Esophagus (tissue), 2 donors: ENCODE results near the gene GPR183. TPM values are rescaled to one million over a fixed set of nuclear protein-coding genes. Genes with fewer than 3 reads are reported as not detected.

Experiments used
- H3K27ac ChIP-seq, 2 donors: one replicate each; pipeline ENCODE4 v1.5.1; 2013; ENCODE audit warnings: low read depth in 2 of 2, mild to moderate bottlenecking in 2 of 2, inconsistent platforms in 1 of 2, low read length in 1 of 2, moderate library complexity in 1 of 2
- H3K27me3 ChIP-seq, 2 donors: one replicate each; pipeline ENCODE4 v1.6.1; 2013; ENCODE audit warnings: low read length in 2 of 2, control low read depth in 1 of 2, mild to moderate bottlenecking in 1 of 2; ENCODE audit not compliant: insufficient read depth in 2 of 2, control insufficient read depth in 1 of 2
- H3K36me3 ChIP-seq, 2 donors: one replicate each; pipeline ENCODE4 v1.6.1; 2013; ENCODE audit warnings: low read length in 1 of 2; ENCODE audit not compliant: control insufficient read depth in 2 of 2, insufficient read depth in 2 of 2
- H3K4me1 ChIP-seq, 2 donors: one replicate each; pipeline ENCODE4 v1.6.1; 2013; ENCODE audit warnings: low read length in 1 of 2; ENCODE audit not compliant: control insufficient read depth in 2 of 2, insufficient read depth in 2 of 2
- H3K4me3 ChIP-seq, 2 donors: one replicate each; pipeline ENCODE4 v1.5.1; 2013; ENCODE audit warnings: low read length in 2 of 2, mild to moderate bottlenecking in 2 of 2, low read depth in 1 of 2, moderate library complexity in 1 of 2
- H3K9me3 ChIP-seq, 2 donors: one replicate each; pipeline ENCODE4 v1.6.1; 2013; ENCODE audit warnings: mild to moderate bottlenecking in 2 of 2, low read depth in 1 of 2, low read length in 1 of 2, moderate library complexity in 1 of 2; ENCODE audit not compliant: control insufficient read depth in 2 of 2, insufficient read depth in 1 of 2
- WGBS, 2 donors: extraction: QIAGEN DNeasy Blood & Tissue Kit; methylation state at CpG; one replicate each; pipeline ENCODE4 v1.1.7; 2013; 5-methylcytosine and 5-hydroxymethylcytosine counted together
- polyA plus RNA-seq, 2 donors: library from polyadenylated mRNA; stranded (reverse); fragments of 200-250 nt; gene quantifications; one replicate each; pipeline ENCODE4 v1.2.3, GENCODE V29; 2013
- donor health status: healthy with polysubstance abuse.
- donor health status: Bipolar disorder and iron deficiency.

The GPR183 gene
- polyA plus RNA-seq, 2 donors, result 1.5 to 2.2 TPM

DNA sequence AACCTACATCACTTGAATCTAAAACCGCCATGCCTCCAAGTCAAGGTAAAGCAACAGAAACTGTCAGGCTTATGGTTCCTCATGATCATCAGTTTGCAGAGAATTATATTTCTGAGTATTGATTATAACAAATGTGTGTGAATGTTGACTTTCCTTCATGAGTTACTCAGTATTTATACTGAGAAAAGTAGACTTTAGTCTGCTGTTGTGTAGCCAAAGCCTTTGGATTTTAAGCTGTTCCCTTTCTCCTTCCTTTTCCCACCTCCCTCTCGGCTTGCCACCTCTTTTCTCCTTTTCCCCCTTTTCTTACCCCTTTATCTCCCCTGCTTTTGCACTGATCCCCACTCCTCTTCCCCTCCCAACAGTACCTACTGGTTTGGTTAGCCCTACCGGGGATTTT lies 28.4 kb downstream of the GPR183 start:
- 91 to 94% methylated on average over 3 of the region's 3 CpGs for WGBS, 2 donors
- H3K36me3 ChIP-seq, result peaks cover 0 to 5% of the 10 kb centered on the region in 2 donors
- H3K27me3 ChIP-seq, result no peaks in the 10 kb centered on the region
- no peaks in the 10 kb centered on the region for H3K9me3 ChIP-seq
- peaks cover 0 to 4% of the 10 kb centered on the region in 2 donors for H3K4me1 ChIP-seq
- H3K4me3 ChIP-seq, result no peak overlapping the region
- H3K27ac ChIP-seq, result no peak overlapping the region

DNA sequence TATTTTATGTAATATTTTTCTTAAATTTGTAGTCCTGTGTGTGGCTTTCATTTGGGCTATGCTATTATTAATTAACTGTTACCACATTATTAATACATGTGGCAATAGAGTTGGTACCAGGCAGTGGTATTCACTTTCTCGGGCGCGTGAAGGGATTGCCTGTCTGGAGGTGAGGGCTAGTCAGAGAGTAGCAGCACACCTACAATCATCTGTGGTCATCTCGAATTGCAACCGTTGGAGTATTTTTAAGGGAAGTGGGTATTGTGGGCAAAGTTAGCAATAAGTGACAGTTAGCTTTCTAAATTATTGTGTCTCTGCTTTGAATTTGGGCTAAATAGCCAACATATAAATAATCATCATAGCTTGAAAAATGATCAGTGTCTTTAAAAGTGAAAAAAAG lies 29.0 kb downstream of the GPR183 start:
- no peak overlapping the region for H3K27ac ChIP-seq
- no peaks in the 10 kb centered on the region for H3K27me3 ChIP-seq
- H3K36me3 ChIP-seq, result peaks cover 0 to 5% of the 10 kb centered on the region in 2 donors
- no peak overlapping the region for H3K4me3 ChIP-seq
- 79 to 82% methylated on average over 5 of the region's 5 CpGs for WGBS, 2 donors
- H3K9me3 ChIP-seq, result no peaks in the 10 kb centered on the region
- peaks cover 0 to 4% of the 10 kb centered on the region in 2 donors for H3K4me1 ChIP-seq

- Histone ChIP-seq H3K27me3 (no peaks in the 10 kb centered on the region), H3K9me3 (peaks cover 0 to under 1% of the 10 kb centered on the region in 2 donors), H3K27ac (no peak overlapping the region), H3K36me3 (peaks cover 0 to 5% of the 10 kb centered on the region in 2 donors), H3K4me1 (peaks cover 0 to 4% of the 10 kb centered on the region in 2 donors), H3K4me3 (no peak overlapping the region)
- 73 to 82% methylated on average over 4 of the region's 4 CpGs for WGBS, 2 donors
Measured at GRCh38 chr13:99277629-99278028, 29.6 kb downstream of the GPR183 start.

DNA sequence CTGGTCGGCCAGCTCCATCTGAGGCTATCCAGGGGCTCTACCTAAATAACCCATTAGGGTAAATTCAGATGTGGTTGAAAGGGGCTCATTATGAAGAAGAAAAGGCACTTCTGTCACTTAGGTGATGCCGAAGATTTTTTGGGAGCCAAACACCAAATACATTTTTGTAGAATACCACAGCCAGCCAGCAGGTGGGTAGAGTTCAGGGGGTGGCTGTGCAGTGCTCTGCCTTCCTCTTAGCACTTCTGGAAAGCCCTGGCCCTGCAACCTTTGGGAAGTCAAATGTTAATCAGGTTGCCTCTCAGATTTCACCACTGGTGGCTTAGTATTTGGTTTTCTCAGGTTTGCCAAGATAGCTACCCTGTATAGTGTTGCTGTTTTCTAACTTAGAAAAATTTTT lies 30.5 kb downstream of the GPR183 start:
- H3K27ac ChIP-seq, result no peak overlapping the region
- 86 to 87% methylated on average over 2 of the region's 2 CpGs for WGBS, 2 donors

DNA sequence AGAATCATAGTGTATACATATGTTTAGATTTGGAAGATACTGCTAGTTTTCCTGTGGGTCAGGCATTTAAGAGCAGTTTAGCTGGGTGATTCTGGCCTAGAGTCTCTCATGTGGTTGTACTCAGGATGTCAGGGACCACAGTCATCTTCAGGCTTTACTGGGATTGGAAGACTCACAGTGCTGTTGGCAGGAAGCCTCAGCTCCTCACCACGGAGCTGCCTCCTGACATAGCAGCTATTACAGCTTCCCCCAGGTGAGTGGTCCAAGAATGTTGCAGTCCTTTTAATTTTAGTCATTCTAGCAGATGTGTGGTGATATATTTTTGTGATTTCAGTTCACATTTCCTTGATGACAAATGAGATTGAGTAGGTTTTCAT lies 32.1 kb downstream of the GPR183 start:
- Histone ChIP-seq H3K4me1 (no peaks in the 10 kb centered on the region), H3K9me3 (peaks cover 0 to 3% of the 10 kb centered on the region in 2 donors), H3K4me3 (no peak overlapping the region), H3K27ac (no peak overlapping the region), H3K36me3 (no peaks in the 10 kb centered on the region), H3K27me3 (no peaks in the 10 kb centered on the region)
- 35 to 37% methylated on average over 1 of the region's 1 CpG for WGBS, 2 donors

More for the DNA sequence above, 30.5 kb downstream of the GPR183 start:
- Histone ChIP-seq H3K27me3 (no peaks in the 10 kb centered on the region), H3K4me1 (peaks cover 0 to 1% of the 10 kb centered on the region in 2 donors), H3K4me3 (no peak overlapping the region), H3K9me3 (peaks cover 0 to 3% of the 10 kb centered on the region in 2 donors), H3K36me3 (peaks cover 0 to under 1% of the 10 kb centered on the region in 2 donors)

DNA sequence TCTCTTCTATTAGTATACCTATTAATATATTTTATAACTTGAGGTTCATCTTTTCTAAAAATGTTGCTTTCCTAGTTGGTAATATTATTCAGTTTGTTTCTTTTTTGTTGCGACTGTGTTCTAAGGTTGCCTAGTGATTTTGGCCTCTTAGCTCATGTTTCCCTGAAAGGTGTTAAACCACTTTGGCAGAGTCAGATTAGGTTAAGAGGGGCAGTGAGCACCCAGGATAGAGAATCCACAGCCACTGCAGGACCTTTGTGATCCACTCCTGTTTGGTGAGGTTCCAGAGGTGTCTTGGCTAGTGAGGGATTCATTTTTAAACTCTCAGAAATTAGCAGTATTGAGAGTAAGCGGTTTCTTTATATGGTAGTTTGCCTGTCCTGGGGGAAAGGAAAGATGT lies 34.1 kb downstream of the GPR183 start:
- no peak overlapping the region for H3K4me3 ChIP-seq
- H3K27me3 ChIP-seq, result no peaks in the 10 kb centered on the region
- no peaks in the 10 kb centered on the region for H3K4me1 ChIP-seq
- H3K27ac ChIP-seq, result peak overlapping the region in 1 of 2 donors; percentile 31
- H3K36me3 ChIP-seq, result peaks cover 0 to under 1% of the 10 kb centered on the region in 2 donors
- H3K9me3 ChIP-seq, result peaks cover 0 to 3% of the 10 kb centered on the region in 2 donors
- 88 to 89% methylated on average over 2 of the region's 2 CpGs for WGBS, 2 donors

DNA sequence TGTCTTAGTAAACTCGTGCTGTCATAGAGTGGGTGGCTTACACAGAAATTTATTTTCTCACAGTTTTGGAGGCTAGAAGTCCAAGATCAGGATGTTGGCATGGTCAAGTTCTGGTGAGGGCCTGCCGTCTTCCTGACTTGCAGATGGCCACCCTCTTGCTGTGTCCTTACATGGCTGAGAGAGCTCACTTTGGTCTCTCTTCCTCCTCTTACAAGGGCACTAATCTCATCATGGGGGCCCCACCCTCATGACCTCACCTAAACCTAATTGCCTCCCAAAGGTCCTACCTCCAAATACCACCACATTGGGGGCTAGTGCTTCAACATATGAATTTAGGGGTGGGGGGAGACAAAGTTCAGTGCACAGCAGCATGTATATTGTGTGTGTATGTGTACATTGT lies 34.7 kb downstream of the GPR183 start:
- WGBS, 2 donors, result 97 to 98% methylated on average over 2 of the region's 2 CpGs
- H3K4me3 ChIP-seq, result no peak overlapping the region
- peaks cover 0 to 3% of the 10 kb centered on the region in 2 donors for H3K9me3 ChIP-seq
- H3K27ac ChIP-seq, result no peak overlapping the region
- no peaks in the 10 kb centered on the region for H3K4me1 ChIP-seq
- H3K36me3 ChIP-seq, result peaks cover 0 to 5% of the 10 kb centered on the region in 2 donors
- no peaks in the 10 kb centered on the region for H3K27me3 ChIP-seq

DNA sequence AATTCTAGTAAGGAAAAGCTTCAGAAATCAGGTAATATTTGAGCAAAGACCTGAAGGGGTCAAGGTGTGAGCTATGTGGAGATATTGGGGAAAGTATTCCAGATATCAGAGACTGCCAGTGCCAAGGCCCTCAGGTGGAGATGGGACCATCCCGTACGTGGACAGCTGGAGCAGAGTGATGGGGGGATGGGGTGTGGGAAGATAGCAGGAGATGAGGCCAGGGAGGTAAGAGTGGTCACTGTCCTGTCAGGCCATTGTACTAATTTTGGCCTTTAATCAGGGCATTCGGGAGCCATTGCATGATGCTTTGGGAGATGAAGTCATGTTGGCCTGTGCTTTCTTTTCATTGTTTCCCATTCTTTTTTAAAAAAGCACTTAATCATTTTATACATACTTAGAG lies 36.0 kb downstream of the GPR183 start:
- Histone ChIP-seq H3K4me3 (no peak overlapping the region), H3K9me3 (peaks cover 0 to 3% of the 10 kb centered on the region in 2 donors), H3K4me1 (no peaks in the 10 kb centered on the region), H3K27ac (no peak overlapping the region), H3K27me3 (no peaks in the 10 kb centered on the region), H3K36me3 (peaks cover 0 to 5% of the 10 kb centered on the region in 2 donors)
- 77 to 81% methylated on average over 3 of the region's 3 CpGs for WGBS, 2 donors

- H3K4me3 ChIP-seq, result no peak overlapping the region
- peaks cover 0 to 3% of the 10 kb centered on the region in 2 donors for H3K9me3 ChIP-seq
- 87 to 93% methylated on average over 2 of the region's 2 CpGs for WGBS, 2 donors
- H3K4me1 ChIP-seq, result no peaks in the 10 kb centered on the region
- peaks cover 0 to 5% of the 10 kb centered on the region in 2 donors for H3K36me3 ChIP-seq
- H3K27ac ChIP-seq, result no peak overlapping the region
- H3K27me3 ChIP-seq, result no peaks in the 10 kb centered on the region
Measured at GRCh38 chr13:99270518-99270917, 36.7 kb downstream of the GPR183 start.

DNA sequence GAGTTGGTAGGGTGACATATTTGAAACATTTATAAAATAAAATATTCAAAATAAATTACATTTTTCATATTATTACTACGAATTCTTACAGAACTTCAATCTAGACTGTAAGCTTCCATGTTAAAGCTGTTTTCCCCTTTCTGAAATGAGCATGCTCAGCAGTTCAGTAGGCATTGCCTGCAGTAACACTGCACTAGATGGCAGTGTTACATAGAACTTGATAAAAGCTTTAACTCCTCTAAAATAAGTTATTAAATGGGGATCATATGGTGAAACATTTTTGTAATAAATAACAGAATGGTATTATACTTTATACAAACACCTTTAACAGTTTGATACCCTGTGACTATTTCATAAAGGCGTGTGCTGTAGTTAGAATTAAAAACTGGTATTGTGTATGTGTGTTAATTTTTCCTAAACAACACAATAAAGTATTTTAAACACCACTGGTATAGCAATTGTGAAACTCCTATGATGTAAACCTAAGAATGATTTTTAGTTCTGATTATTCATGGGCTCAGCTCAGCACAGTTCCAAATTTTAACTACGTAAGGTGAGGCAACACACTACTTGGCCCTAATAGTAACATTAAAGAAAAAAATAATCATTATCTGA lies 37.5 kb downstream of the GPR183 start:
- WGBS, 2 donors, result 63 to 71% methylated on average over 3 of the region's 3 CpGs
- no peak overlapping the region for H3K27ac ChIP-seq

More for the DNA sequence above, 37.5 kb downstream of the GPR183 start:
- Histone ChIP-seq H3K4me3 (no peak overlapping the region), H3K9me3 (peaks cover 0 to 3% of the 10 kb centered on the region in 2 donors), H3K27me3 (no peaks in the 10 kb centered on the region), H3K36me3 (peaks cover 0 to 5% of the 10 kb centered on the region in 2 donors), H3K4me1 (no peaks in the 10 kb centered on the region)
